ENCODE data around the gene TRAPPC11.
"Not testable (repeated sequence)": the region's sequence is repeated elsewhere in the genome, so short reads cannot be mapped to it uniquely, and the experiment has no call there.

Gene TRAPPC11

DNA sequence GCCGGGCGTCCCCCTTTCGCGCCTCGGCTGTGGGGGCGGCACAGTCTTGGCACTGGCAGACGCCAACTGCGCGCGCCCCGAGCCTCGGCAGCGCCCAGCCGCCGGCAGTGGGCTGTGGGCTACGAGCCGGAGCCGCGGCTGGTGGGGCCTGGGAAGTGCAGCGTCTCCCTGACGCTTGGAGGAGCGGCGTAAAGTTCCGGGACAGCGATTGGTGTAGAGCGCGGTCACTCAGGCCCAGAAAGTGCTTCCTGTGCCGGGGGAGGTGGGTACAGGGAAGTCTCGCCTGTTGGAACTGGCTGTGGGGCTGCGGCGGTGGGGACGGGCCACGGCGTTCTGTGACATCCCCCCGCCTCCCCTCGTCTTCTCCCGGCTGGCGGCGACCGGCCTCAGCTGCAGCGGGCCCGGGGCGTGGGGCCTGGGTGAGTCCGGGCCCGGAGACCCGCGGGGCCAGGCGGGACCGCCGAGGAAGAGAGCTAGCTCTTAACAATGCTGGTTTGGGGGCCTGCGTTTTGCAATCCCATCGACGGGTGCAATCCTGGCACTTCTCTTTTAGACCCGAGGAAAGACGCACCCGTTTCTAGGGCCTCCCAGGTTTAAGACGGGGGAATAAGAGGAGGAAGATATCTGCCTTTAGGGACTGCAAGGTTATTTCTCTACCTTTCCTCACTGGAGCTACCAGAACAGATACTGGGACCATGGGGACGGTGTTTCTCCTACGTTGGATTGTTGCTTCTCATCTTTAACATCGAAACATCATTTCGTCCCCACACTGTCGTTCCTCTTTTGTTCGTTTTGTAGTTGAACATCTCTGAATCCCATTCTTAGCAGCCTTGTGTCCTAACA lies at the start of gene TRAPPC11, which contains the start of gene RWDD4:
TRAPPC11 (plus strand) TSS at position 265 of the 843 bp plus-strand sequence. CDS start 4,575 bp downstream, outside the sequence.
RWDD4 (minus strand) TSS at position 157 of the 843 bp plus-strand sequence. CDS start 233 bp downstream, outside the sequence.
- peak; percentile 38 for DNase-seq

DNA sequence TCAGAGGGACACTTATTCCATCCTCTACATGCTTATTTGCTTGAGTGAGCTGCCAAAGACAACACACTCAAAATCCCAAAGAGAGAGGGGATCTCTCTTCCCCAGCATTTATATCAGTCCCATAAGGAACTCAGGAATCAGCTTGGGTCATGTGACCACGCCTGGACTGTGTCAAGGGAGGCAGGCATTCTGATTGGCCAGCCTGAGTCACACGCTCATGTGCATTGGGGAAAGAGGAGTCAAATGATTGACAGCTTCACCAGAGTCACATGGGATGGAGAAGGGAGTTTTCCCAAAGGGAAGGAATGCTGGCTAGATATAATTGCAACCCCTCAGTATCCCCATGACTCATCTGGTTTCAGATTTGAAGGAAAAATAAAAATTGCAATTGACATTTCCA lies 49.1 kb upstream of the TRAPPC11 start:
- DNase-seq: no peak

DNA sequence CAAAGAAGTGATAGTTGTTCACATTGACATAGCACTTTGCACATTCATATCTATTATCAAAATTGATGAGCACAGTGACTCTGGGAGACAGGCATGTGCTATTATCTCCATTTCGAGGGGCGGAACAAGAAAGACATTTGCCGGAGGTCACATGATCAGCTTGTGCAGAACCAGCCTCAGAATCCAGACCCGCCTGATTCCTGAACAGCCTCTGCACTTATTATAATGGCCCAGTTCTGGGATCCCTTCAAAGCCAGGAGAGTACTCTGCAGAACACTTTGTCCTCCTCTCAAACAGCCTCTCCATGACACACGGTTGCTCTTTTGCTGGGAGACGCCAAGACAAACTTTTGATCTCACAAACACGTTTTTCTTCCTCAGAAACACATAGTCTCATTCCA lies 48.5 kb upstream of the TRAPPC11 start:
- no peak for DNase-seq

DNA sequence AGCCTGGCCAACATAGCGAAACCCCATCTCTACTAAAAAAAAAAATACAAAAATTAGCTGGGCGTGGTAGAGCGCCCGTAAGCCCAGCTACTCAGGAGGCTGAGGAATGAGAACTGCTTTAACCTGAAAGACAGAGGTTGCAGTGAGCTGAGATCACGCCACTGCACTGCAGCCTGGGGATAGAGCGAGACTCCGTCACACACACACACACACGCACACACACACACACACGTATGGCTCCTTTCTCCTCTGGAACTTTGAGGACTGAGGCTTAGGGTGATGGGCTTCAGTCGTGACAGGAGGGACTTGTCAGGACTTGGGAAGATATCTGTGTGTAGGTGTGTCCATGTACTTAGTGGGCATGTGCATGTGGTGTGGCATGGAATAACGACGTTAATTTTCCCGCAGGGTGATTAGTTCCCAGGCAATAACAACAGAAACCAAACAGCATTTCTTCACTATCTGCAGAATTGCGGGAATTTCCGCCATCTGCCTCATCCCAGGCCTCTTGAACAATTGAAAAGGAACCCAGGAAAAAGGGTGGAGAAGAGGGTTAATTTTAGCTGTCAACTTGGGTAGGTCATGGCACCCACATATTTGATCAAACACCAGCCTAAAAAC lies 47.8 kb upstream of the TRAPPC11 start:
- no peak for DNase-seq

DNA sequence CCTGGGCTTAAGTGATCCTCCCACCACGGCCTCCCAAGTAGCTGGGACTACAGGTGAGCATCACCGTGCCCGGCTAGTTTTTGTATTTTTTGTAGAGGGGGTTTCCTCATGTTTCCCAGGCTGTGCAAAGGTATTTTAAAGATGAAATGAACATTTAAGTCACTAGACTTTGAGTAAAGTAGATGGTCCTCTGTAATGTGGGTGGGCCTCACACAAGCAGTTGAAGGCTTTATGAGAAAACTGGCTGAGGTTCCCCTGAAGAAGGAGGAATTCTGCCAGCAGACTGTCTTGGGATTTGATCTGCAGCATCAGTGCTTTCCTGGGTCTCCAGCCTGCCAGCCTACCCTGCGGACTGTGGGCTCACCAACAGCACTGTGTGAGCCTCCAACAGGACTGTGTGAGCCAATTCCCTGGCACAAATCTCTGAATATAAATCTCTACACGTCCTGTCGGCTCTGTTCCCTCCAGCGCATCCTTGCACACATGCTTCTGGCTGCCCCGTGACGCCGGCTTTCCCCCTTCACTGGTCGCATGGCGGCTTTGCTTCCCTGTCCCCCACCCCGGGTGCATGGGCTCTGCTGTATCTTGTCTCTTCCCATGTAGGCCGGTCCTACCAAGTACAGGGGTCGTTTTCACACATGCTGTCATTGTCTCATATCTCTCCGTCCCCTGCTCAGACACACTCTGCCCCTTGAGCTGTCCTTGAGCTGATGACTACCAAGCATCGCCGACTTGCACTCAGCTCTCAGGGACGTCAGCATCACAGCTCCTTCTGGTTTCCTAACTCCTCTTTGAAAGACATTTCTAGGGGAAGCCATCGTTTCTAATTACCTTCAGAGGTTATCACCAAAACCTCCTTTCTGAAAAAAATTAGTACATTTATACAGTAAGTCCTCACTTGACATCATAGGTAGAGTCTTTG lies 46.5 kb upstream of the TRAPPC11 start:
- DNase-seq: no peak

DNA sequence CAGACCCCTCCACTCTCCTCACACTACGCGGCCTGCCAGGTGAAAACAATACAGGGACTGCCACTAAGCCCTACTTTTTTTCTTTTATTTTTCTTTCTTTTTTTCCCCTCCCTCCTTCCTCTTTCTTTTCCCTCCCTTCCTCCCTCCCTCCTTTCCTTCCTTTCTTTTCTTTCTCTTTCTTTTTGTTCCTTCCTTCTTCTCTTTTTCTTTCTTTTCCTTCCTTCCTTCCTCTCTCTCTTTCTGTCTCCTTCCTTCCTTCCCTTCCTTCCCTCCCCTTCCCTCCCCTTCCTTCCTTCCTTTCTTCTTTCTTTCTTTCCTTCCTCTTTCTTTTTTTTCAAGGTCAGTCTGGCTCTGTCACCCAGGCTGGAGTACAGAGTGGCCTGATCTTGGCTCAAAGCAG lies 42.0 kb upstream of the TRAPPC11 start:
- DNase-seq: no peak

DNA sequence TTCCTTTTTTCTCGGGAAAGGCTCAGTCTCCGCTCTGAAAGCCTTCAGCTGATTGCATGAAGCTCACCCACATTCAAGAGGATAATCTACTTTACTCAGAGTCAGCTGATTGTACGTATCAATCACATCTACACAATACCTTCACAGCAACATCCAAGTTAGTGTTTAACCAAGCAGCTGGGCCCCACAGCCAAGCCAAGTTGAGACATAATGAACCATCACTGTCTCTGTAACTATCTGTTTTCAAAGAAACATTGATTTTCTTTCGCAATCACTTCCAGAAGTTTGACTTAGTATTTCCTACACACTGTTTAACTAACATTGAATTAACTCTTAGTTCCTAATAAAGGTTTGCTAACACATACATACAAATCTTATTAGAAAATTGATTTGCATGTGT lies 40.4 kb upstream of the TRAPPC11 start:
- DNase-seq: no peak

DNA sequence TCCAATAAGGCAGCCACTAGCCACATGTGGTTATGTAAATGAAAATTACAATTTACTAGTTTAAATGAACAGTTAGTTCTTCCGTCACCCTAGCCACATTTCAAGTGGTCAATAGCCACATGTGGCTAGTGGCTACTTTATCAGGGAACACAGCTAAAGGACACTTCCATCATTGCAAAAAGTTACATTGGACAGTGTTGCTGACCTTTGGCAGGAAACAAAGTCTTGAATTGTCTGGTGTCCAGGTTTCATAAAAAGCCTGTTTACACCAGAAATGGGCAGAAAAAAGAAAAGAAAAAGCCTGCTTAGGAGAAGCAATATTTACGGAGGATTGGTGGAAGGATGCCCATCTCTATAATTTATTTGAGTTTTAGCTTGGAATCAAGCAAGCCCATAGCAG lies 38.7 kb upstream of the TRAPPC11 start:
- DNase-seq: no peak

DNA sequence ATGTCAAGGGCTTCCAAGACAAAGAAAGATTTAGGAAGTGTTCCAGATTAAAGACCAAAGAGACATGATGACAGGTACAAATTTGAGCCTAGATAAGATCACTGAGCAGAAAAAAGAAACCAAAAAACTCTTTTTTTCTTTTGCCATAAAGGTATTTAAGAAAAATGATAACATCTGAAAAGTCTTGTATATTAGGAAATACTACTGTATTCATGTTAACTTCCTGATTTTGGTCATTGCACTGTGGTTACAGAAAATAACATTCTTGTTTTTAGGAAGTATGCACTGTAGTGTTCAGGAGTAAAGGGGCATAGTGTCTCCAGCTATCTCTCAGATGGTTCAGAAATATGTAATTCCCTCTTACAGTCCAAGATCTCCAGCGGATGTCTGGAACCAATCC lies 37.2 kb upstream of the TRAPPC11 start:
- no peak for DNase-seq

DNA sequence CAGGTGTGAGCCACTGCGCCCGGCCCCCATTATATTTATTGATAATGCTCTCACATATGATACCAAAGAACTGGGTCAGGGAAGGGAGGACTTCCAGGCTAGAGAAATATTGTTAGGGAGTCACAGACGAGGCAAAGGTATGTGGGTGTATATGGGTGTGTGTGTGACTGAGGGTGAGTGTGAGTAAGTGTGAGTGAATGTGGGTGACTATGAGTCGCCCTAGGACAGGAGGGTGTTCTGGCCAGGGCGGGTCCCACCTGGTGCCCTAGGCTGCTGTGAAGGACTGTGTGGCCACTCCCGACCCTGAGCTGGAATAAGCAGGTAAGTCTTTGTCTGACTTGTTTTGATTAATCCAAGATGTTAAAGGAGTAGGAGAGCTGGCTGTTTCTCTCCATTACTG lies 34.5 kb upstream of the TRAPPC11 start:
- DNase-seq: no peak

DNA sequence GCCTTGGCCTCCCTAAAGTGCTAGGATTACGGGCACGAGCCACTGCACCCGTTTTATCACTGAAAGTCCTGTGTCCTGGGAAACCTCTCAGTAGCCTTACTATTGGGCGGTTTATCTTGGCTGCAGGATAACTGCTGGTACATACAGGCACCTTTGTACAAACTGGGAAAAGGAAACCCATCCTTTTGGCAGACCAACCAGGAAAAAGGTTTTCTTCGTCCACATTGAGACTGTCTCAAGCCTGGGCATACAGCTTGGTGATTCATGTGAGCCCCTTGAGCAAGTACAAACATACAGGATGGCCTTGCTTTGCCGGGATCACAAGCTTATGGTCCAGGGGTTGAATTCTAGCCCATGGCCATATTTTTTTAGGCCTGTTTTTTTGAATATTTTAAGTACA lies 32.9 kb upstream of the TRAPPC11 start:
- no peak for DNase-seq

DNA sequence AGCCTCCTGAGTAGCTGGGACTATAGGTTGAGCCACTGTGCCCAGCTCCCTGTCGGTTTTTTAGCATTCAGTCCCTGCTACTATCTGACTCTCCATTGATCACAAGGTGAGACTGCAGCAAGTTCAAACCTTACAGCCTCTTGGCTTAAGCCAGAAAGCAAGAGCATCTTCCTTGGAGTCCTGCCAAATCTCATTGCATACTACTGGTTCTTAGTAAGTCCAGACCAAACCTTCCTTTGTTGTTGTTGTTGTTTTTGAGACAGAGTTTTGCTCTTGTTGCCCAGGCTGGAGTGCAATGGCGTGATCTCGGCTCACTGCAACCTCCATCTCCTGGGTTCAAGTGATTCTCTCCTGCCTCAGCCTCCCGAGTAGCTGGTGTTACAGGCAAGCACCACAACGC lies 31.8 kb upstream of the TRAPPC11 start:
- not testable (repeated sequence) for DNase-seq

DNA sequence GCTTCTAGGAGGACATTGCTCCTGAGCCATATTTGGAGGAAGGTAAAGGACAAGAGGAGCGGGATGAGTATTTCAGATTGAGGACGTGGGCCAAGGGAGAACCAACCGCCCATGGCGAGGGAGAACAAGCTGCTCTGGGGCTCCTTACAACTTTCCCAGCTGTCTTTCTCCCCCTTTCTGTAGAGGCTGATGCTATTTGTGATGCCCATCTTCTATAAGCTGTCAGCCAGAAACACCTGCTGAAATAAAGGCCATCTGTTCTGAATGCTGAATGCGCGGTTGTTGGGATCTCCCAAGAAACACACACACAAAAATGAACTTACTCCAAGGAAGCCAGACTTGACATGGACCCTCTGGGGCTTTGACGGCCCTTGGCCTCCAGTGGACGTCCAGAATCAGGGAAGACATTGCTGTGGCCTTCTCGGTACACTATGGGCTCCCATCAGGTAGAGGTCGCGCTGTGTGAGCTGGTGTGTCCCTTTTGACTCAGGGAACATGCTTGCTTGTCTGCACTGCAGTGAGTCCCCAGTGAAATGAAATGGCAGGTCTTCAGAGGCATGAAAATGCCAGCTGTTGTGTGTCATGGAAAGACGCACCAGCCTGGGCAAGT lies 31.0 kb upstream of the TRAPPC11 start:
- DNase-seq: no peak

DNA sequence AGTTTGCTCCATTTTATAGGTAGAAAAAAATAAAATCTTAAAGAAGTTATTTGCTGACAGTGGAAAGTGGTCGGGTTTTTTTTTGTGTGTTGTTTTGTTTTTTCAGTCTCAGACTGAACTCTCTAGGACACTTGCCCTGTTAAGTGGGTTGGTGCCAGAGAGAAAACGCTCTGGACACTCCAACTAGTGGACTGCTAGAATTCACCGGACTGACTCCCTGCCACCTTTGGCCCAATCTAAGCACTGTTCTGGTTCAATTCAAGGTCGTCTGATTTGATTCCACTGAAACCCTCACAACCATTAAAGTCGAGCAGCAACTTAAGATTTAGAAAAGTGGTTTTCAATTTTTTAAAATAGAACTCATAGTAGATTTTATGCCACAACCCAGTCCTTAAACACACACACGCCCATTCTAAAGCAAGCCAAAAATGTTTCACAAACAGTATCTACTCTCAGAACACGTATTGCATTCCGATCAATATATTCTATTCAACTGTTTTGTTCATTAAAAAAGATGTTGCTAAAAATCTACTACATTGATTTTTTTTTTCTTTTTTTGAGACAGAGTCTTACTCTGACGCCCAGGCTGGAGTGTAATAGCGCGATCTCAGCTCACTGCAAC lies 27.4 kb upstream of the TRAPPC11 start:
- no peak for DNase-seq

DNA sequence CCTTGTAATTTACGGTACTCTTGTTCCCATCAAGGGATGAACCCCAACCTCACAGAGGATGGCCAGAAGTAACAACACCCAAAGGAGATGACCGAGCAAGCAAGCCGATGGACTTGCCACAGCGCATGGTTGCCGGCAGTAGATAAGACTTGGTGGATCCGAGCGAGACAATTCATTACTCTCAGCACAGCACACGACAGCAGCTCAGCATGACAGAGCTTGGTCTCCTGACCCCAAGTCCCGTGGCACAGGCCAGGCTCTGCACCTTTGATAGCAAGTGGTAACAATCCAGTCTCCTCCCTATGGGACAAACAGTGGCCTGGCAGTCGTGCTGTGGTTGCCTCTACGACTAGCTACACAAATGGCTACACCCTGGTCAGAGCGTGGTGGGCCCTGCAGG lies 26.4 kb upstream of the TRAPPC11 start:
- DNase-seq: no peak

DNA sequence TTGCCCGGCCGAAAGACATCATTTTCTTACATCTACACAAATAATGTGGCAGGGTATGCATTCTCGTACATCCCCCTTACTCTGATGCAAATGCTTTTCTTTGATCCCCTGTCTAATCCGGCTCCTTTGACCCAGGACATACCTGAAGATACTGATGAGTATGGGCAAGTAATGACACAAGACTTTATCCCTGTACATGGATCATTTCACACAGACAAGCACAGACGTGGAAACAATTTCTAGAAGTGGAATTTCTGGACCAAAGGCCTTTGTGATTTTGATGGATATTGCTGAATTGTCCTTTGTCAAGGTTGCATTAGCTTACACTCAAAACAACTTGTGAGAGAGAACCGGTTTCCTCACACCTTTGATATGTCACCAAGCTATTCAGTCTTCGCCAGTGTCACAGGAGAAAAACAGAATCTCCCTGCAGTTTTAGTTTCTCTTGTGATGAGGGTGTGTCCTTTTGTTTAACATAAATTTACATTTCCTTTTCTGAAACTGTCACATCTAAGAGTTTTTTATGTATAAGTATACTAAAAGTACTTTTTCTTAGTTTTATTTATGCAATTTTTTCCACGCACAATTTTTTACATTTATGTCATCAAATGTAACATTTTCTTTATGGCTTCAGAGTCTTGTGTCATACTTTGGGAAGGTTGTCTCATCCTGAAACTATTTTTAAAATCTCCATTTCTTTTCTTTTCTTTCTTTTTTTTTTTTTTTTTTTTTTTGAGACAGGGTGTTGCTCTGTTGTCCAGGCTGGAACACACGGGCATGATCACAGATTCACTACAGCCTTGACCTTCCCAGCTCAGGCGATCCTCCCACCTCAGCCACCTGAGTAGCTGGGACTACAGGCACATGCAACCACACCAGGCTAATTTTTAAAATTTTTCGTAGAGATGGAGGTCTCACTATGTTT lies 25.4 kb upstream of the TRAPPC11 start:
- DNase-seq: no peak

DNA sequence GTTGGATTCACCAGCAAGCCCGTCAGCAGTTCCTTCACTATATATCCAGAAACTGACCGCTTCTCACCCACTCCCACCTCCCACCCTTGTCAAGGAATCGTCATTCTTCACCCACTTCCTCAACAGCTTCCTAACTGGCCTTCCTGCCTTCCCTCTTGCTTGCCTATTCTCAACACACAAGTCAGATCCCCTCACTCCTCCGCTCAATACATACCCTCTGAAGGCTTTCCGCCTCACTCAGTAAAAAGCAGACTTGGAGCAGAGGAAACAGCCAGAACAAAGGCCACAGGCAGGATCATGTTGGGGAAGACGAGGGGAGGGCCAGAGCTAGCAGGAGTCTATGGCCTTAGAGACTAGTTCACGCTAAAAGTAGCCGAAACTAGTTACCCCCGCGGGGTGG lies 23.8 kb upstream of the TRAPPC11 start:
- no peak for DNase-seq

DNA sequence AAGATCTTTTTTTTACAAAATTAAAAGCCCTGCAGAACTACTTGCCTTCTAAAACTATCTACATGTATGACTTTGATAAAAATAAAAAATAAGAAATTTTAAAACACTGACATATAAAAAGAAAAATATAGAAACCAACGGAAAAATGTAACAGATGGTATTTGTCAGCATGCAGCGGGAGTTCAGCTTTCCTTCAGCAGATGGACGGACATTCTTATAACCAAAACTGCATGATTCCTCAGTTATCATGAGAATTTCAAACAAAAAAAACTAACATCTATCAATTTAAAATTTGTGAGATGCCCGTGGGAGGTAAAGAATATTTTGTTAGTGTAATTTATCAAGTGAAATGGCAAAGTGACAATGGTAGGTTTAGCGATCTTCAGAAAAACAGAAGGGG lies 23.4 kb upstream of the TRAPPC11 start:
- DNase-seq: no peak

DNA sequence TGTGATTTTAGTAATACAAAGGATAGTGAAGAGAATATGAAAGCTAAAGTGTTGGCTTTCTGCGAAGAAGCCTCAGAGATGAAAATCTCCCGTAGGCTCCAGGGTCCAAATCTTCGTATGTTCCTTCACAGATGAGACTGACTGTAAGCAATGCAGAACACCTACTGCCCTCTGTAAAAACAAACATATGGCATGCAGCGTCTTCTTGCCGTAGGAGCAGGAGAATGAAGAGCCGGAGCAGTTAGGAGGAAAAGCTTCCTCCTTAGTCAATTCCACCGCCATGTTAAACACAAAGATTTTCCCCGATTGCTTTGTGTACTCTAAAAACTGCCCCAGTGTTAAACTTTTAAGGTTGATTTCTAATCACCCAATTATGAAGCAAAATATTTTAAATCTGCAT lies 22.6 kb upstream of the TRAPPC11 start:
- no peak for DNase-seq

DNA sequence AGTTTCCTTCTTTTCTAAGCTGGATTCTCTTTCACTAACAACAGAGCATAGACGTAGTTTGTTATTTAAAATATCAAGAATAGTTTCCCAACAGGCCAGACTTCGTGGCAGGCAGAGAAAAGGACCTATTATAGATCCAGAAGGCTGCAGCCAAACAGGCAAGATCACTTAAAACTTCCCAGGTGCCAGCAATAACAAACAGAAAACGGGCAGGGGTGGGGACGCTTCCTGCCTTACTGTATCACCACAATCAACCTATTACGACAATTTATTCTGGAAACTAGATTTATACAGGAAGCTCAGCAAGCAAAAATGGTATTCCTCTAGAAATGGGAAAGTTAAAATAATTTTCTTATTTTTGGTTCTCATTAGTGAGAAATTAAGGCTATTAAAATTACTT lies 22.2 kb upstream of the TRAPPC11 start:
- no peak for DNase-seq

DNA sequence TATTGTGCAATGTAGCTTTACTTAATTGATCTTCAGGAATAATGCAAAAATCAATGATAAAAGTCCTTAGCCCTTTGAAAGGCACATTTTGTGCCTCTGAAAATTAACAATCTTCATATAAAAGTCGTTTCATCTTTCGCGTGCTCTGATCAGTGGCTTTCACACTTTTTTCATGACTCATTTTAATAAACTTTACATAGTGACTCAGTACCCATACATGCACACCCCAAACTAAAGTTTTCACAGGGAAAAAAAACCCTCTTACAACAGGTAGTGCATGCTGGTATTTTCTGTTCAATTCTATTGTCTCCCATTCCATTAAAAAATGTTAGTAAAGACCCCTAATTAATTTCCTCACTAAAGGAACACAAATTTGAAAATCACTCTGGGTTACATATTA lies 21.6 kb upstream of the TRAPPC11 start:
- DNase-seq: no peak

Data from cortex of kidney (tissue), 1 donor.